Cerebellar cortex (tissue), 1 donor: Measurements from ENCODE around the gene HLA-DMA.
"Not testable (repeated sequence)": the region's sequence is repeated elsewhere in the genome, so short reads cannot be mapped to it uniquely, and the experiment has no call there.

Experiments used
- DNase-seq: peaks from one replicate; pipeline ENCODE4 v3.0.0-alpha.2; 2015; ENCODE audit warnings: low spot score

HLA-DMA gene

DNA sequence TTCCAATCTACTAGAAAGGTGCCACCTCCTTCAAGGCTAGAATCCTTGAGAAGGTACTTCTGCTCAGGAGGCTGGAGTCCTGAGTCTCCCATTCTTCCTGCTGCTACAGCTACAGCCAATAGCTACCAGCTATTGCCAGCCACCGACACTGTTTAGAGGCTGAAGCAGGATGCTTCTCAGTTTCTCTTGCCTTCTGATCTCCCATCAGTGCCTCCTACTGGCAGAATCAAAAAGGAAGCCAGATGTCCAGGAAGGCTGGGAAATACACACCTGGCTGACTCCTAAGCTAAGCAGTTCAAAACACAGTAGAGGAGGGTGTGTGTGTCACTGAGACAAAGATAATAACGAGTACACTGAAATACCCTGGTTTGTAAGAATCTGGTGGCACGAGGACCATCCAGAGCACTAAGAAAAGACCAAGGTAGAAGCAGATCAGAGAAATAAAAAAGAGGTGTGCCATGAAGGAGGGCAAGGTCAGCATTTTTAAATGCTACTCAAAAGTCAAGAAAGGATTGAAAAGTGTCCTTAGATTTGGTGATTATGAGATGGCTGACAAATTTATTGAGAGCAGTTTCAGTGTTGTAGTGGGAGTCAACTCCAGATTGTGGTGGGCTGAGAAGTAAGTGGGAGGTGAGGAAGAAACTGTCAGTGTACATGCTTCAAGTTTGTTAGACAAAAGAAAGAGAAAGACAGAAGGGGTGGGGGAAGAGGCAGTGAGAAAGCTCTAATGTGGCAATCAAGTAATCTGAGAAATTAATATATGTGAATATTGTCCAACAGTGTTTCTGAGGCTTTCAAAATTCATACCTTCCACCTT, 2.3 kb upstream of the HLA-DMA start:
- DNase-seq: peak; percentile 38

DNA sequence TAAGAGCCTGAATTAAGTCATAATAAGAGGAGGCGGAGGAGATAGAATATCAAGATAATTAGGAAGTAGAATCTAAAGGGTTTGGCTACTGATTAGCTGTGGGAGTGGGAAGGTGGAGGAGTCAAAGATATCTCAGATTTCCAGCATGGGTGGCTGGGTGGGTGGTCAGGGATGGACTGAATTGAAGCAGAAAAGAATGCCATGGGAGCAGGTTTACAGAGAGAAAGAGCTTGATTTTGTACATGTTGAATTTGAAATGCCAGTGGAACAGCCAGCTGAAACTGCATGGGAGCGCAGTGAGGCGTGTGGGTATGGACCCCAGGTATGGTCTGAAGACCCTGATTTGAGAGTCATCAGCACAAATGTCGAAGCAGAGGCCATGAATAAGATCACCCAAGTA, 1.4 kb upstream of the HLA-DMA start:
- DNase-seq: no peak

DNA sequence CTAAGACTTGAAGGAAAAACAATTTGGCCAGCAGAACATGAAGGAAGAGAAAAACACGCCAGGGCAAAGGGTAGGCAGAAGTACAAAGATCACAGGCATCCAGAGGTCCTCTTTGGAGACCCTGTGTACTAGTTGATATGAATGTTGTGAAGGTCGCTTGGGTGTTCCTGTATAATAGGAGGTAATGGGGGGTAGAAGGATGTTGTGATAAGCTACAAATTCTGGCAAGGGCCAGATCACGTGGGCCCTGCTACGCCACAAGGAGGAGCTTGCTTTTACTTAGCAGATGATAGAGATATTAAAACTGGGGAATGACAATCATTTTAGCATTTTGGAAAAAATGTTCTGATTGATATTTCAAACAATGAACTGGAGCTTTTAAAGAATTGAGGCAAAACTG, 878 bp upstream of the HLA-DMA start:
- DNase-seq: no peak

DNA sequence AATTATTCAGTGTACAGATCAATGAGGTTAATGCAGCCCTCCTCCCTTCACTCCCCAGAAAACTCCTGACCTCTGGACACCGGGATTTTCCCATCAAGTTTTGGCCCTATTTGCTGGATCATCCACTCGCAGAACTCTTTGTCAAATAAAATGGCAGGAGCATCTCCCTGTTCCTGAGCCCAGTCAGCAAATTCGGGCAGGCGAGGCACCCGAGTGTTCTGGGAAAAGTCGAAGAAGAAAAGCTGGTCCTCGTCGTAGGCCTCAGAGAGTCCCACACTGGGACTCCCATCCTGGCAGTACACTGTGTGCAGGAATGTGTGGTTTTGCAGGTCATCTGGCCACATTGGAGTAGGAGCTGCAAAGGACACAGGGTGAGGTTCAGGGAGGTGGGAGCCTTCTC, 2.4 kb downstream of the HLA-DMA start:
- no peak for DNase-seq

DNA sequence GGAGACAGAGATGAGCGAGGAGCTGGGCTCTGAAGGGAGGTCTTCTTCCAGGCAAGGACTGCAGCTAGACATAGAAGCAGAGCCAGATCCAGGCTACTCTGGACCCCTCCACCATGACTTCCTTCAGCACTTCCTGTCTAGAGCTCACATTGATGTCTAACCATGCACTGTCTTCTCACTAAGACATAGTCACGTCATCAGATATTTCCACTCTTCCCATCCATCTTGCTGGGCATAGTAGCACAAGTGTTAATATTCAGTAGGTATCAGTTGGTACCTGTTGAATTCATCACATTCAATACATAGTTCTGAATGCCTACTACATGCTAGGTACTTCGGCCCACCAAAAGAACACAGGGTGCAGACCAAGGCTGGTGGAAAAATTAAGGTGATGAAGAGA, 2.9 kb downstream of the HLA-DMA start:
- DNase-seq: no peak

- no peak for DNase-seq
Measured at GRCh38 chr6:32949113-32949512, 3.8 kb downstream of the HLA-DMA start.

GRCh38 chr6:32947552-32948465, 5.1 kb downstream of the HLA-DMA start:
- DNase-seq: peak; percentile 67

DNA sequence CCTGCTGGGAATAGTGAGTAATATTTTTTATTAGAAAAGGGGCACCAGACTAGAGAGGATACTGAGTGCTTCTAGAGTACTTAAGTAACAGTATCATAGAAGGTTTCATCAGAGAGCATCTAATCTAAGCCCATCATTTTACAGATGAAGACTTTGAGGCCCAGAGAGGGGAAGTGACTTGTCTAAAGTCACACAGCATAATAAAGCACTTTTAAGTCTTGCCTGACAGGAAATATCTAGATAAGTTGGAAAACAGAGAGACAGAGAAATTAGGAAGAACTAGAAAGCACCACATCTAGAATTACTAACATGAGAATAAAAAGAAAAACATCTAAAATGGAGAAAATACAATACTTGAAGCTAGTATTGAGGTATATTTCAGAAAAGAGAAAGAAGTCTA, 6.0 kb downstream of the HLA-DMA start:
- DNase-seq: no peak

DNA sequence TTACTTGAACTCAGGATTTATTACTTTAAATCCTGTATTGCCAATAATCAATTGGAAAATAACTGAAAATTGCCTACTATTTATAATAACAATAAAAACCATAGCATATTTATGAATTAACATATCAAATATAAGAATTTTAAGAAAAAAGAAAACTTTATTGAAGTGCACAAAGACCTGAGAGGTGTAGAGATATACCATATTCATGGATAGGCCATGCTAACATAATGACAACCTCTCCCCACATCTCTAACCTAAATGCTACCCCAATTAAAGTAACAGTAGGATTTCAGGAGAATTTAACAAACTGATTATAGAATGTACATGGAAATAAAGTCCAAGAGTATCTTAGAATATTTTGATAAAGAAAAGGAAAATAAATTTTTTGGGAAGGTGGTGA, 6.9 kb downstream of the HLA-DMA start:
- no peak for DNase-seq

GRCh38 chr6:32945108-32945760, 7.7 kb downstream of the HLA-DMA start:
- DNase-seq: no peak

GRCh38 chr6:32943864-32944649, 8.8 kb downstream of the HLA-DMA start:
- DNase-seq: no peak

- DNase-seq: not testable (repeated sequence)
Measured at GRCh38 chr6:32942555-32943123, 10.3 kb downstream of the HLA-DMA start.

DNA sequence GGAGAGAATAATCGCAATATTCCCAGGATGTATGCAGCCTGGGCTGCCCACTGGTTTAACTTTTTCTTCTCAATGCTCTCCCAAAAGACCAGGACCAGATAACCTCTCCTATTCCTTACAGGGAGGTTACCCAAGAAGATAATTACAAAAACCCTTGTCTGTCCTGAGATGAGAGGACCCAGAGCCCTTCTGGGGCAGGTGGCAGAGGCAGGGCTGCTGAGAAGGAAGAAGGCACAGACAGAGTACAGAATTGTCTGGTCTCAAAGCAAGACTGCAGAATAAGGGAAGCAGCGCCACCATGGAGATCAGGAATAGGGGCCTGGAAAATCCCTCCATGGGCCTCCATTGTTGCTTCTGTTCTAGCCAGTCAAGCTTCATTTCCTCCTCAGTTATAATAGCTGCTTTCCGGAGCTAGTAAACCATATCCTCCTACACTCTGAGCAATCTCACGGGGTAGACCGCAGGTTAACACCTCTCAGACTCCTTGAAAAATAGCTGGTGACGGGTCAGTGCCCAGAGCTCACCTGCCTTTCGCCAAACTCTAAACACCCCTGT, 11.6 kb downstream of the HLA-DMA start:
- no peak for DNase-seq

DNA sequence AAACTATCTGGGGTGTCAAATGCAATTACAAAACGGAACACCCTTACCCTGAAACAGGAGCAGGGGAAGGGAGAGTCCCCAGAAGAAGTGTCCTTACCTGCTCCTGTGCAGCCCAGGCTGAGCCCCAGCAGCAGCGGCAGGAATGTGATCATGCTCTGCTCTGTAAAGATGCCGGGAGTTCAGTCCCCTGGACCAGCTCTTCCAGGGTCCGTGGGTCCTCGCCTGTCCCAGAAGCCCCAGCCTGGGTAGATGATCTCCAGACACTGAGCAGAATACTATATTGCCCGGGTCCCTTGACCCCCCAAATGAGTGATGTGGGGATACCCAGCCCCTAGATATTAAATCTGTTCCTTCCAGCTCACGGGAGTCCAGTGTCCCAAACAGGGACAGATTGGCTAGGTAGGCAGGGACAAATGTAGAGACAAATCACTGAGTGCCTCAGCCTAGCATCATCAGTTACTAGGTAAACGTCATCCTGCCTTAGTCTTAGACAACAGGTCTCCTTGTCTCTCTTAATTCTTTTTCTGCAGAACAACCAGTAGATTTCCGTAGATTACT, 12.2 kb downstream of the HLA-DMA start, which contains the start of gene HLA-DMB:
Gene HLA-DMB, minus strand, starts transcription at position 373 of the 558 bp plus-strand sequence. Its CDS starts 221 bp downstream, at position 152.
- peak; percentile 87 for DNase-seq

- no peak for DNase-seq
Measured at GRCh38 chr6:32938494-32938893, 14.4 kb downstream of the HLA-DMA start.

- DNase-seq: no peak
Measured at GRCh38 chr6:32937230-32937633, 15.7 kb downstream of the HLA-DMA start.

DNA sequence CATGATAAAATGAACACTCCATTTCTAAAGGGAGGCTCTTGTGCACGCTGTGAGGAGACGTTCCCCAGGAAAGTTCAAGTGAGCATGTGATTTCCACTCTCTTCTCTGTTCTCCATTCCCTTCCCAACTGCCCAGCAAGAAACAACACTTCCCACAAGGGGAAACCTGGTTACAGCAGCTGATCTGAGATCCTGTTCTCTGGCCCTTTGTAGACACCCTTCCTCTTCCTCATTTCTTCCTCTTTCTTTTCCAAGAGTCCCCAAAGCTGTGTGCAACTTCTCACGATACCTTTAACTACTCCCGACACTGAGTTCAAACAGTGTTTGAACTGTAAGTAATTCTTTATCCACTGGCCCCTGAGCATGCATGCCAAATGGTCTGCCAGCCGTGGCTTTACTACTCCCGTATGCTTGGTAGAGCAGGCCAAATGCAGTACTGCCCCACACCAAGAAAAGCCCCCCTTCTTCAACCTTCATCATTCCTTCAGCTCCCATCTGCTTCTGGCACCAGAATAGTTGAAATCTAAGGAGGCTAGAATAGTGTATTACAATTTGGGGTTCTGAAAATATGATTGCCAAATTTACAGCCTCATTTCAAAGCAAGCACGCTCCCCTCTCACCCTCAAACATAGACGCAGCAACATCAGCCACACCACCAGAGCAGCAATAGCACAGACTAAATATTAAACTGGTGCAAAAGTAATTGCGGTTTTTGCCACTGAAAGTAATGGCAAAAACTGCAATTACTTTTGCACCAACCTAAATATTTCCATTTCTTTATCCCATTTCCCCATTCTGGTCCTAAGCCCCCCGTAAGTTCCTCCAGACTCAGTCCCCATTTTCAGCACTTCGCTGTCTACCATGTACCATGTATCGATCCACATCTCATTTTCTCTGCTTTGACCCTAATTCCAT, 16.4 kb downstream of the HLA-DMA start:
- no peak for DNase-seq

- no peak for DNase-seq
Measured at GRCh38 chr6:32935551-32936238, 17.2 kb downstream of the HLA-DMA start.

GRCh38 chr6:32933661-32934085, 19.2 kb downstream of the HLA-DMA start:
- DNase-seq: peak; percentile 80
